OCI-LY1 (cell line): ENCODE measurements around the gene MEI1.
A peak's percentile ranks its signal among the peaks of the same experiment; 100 is the strongest.

Experiments
- H2AFZ ChIP-seq: fragments of 200-600 bp; sonication (generic), shearing (Covaris generic); 2 replicates; pipeline ENCODE4 v1.6.0; 2014; ENCODE audit warnings: antibody characterized with exemption, mild to moderate bottlenecking, low read length
- H3F3A ChIP-seq: fragments of 200-600 bp; sonication (generic), shearing (Covaris generic); 2 replicates; pipeline ENCODE4 v1.6.0; 2014; ENCODE audit warnings: mild to moderate bottlenecking, antibody characterized with exemption, low read length, moderate library complexity; ENCODE audit not compliant: insufficient read depth
- H3K27ac ChIP-seq: fragments of 200-600 bp; sonication (generic); 2 replicates; pipeline ENCODE4 v1.5.1; 2014; ENCODE audit warnings: low read length, mixed run types, mild to moderate bottlenecking, low read depth; ENCODE audit not compliant: poor library complexity, severe bottlenecking
- H3K27me3 ChIP-seq: fragments of 200-600 bp; sonication (generic); 2 replicates; pipeline ENCODE4 v1.6.0; 2014; ENCODE audit warnings: antibody characterized with exemption, mild to moderate bottlenecking, low read length, moderate library complexity; ENCODE audit not compliant: insufficient read depth
- H3K36me3 ChIP-seq: fragments of 200-600 bp; sonication (generic); 2 replicates; pipeline ENCODE4 v1.6.1; 2014; ENCODE audit warnings: mild to moderate bottlenecking, antibody characterized with exemption, low read length, moderate library complexity, mixed read lengths; ENCODE audit not compliant: insufficient read depth
- H3K4me1 ChIP-seq: fragments of 200-600 bp; sonication (generic); 2 replicates; pipeline ENCODE4 v1.5.1; 2014; ENCODE audit warnings: mild to moderate bottlenecking, low read length, moderate library complexity; ENCODE audit not compliant: insufficient read depth, severe bottlenecking
- H3K4me2 ChIP-seq: fragments of 200-600 bp; sonication (generic), shearing (Covaris generic); 2 replicates; pipeline ENCODE4 v1.6.1; 2014; ENCODE audit warnings: low read length
- H3K4me3 ChIP-seq: fragments of 200-600 bp; sonication (generic); 2 replicates; pipeline ENCODE4 v1.5.1; 2014; ENCODE audit warnings: low read length, low read depth, mild to moderate bottlenecking, mixed read lengths; ENCODE audit not compliant: poor library complexity, severe bottlenecking
- H3K79me2 ChIP-seq: fragments of 200-600 bp; shearing (Covaris generic); 2 replicates; pipeline ENCODE4 v1.6.1; 2016; ENCODE audit warnings: mixed run types, low read length, mixed read lengths; ENCODE audit not compliant: insufficient read depth
- H3K9ac ChIP-seq: fragments of 200-600 bp; sonication (generic), shearing (Covaris generic); 2 replicates; pipeline ENCODE4 v1.6.1; 2014; ENCODE audit warnings: mild to moderate bottlenecking, low read length, mixed read lengths
- H3K9me2 ChIP-seq: fragments of 200-600 bp; sonication (generic), shearing (Covaris generic); 2 replicates; pipeline ENCODE4 v1.6.1; 2014; ENCODE audit warnings: low read depth, mild to moderate bottlenecking, low read length, mixed read lengths
- H3K9me3 ChIP-seq: fragments of 200-600 bp; shearing (Covaris generic); 2 replicates; pipeline ENCODE4 v1.6.1; 2014; ENCODE audit warnings: low read length, mixed read lengths
- H4K20me1 ChIP-seq: fragments of 200-600 bp; sonication (generic), shearing (Covaris generic); 2 replicates; pipeline ENCODE4 v1.6.0; 2016; ENCODE audit warnings: mild to moderate bottlenecking, low read length; ENCODE audit not compliant: insufficient read depth
- EZH2 ChIP-seq: fragments of 200-600 bp; sonication (generic), shearing (Covaris generic); IDR thresholded peaks from 2 replicates; pipeline ENCODE4 v1.8.0; 2017; ENCODE audit warnings: borderline replicate concordance, mixed run types, mild to moderate bottlenecking, antibody characterized with exemption, low read length, moderate library complexity, mixed read lengths
- TF ChIP-seq, protein P1 (sequence below): fragments of 200-600 bp; sonication (generic), shearing (Covaris generic); IDR thresholded peaks from 2 replicates; pipeline ENCODE4 v1.5.1; 2017; ENCODE audit warnings: mild to moderate bottlenecking, antibody characterized with exemption, low read length, moderate library complexity, mixed read lengths

The MEI1 gene

DNA sequence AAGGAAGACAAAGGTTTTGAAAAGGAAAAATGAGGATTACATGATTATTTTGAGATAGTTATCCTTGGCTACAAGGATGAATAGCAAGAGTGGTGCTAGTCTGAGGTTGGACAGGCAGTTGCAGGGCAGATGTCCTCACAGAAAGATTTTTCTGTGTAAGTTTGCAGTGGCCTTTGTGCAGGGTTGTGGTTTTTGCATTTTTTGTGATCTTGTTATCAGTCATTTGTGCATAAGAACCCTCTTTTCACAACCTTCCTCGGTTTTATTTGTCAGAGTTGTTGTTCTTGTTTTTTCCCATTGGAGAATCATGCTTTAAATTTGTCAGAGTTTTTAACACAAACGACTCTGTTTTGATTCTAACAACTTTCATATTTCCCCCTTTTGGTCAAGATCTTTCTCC is 102.6 kb downstream of the MEI1 start:
- H3F3A ChIP-seq: no peaks in the 10 kb centered on the region
- no peaks in the 10 kb centered on the region for H3K27me3 ChIP-seq
- H3K9me3 ChIP-seq: no peaks in the 10 kb centered on the region
- H3K36me3 ChIP-seq: no peaks in the 10 kb centered on the region
- H3K9me2 ChIP-seq: no peaks in the 10 kb centered on the region
- no peak overlapping the region for H3K27ac ChIP-seq
- H4K20me1 ChIP-seq: no peaks in the 10 kb centered on the region
- H3K4me2 ChIP-seq: peak overlapping the region; percentile 76
- peak overlapping the region; percentile 91 for H3K9ac ChIP-seq
- H3K4me1 ChIP-seq: peaks cover 45% of the 10 kb centered on the region
- peak overlapping the region; percentile 90 for H3K4me3 ChIP-seq
- no peak overlapping the region for H2AFZ ChIP-seq
- no peak for TF ChIP-seq EZH2
- TF ChIP-seq, protein P1, sequence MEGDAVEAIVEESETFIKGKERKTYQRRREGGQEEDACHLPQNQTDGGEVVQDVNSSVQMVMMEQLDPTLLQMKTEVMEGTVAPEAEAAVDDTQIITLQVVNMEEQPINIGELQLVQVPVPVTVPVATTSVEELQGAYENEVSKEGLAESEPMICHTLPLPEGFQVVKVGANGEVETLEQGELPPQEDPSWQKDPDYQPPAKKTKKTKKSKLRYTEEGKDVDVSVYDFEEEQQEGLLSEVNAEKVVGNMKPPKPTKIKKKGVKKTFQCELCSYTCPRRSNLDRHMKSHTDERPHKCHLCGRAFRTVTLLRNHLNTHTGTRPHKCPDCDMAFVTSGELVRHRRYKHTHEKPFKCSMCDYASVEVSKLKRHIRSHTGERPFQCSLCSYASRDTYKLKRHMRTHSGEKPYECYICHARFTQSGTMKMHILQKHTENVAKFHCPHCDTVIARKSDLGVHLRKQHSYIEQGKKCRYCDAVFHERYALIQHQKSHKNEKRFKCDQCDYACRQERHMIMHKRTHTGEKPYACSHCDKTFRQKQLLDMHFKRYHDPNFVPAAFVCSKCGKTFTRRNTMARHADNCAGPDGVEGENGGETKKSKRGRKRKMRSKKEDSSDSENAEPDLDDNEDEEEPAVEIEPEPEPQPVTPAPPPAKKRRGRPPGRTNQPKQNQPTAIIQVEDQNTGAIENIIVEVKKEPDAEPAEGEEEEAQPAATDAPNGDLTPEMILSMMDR: no peak
- H3K79me2 ChIP-seq: peaks cover 15% of the 10 kb centered on the region

DNA sequence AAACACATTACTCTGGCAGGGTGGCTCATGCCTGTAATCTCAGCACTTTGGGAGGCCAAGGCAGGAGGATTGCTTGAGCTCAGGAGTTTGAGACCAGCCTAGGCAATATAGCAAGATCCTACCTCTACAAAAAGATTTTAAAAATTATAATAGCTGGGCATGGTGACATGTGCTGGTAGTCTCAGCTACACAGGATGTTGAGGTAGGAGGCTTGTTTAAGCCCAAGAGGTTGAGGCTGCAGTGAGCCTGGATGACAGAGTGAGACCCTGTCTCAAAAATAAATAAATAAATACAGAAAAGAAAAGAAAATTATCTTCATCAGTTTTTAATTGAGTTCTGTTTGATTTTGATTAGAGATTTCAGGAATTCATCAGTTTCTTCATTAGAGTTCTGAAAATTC is 106.3 kb downstream of the MEI1 start:
- H3K79me2 ChIP-seq: peaks cover 15% of the 10 kb centered on the region
- no peak for TF ChIP-seq EZH2
- TF ChIP-seq, protein P1: no peak
- H3K9me2 ChIP-seq: no peaks in the 10 kb centered on the region

DNA sequence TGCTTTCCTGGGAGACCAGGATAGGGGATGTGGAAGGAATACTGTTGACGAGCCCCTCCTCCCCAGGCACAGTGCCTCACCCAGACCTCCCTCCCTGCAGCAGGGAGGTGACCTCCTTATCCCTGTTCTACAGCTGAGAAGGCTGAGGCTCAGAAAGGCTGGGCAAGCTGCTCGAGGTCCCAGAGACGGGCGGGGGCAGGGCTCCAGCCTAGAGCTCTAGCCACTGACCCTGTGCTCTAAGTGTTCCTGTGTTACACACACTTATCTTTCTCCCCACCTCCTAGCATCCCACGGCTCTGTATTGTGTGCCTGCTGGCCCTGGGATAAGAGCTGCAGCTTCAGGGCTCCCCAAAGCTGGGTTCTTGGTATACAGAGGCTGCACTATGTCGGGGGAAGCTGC is 109.1 kb downstream of the MEI1 start:
- Histone ChIP-seq H3K79me2 (no peaks in the 10 kb centered on the region), H4K20me1 (no peaks in the 10 kb centered on the region), H2AFZ (no peak overlapping the region), H3K9me3 (no peaks in the 10 kb centered on the region), H3K9ac (no peak overlapping the region), H3K4me2 (no peak overlapping the region), H3K4me3 (no peak overlapping the region), H3K4me1 (peaks cover 19% of the 10 kb centered on the region), H3K36me3 (peaks cover 26% of the 10 kb centered on the region; the same call in 1 of the 2 replicates), H3K27me3 (no peaks in the 10 kb centered on the region), H3K27ac (no peak overlapping the region), H3K9me2 (no peaks in the 10 kb centered on the region), H3F3A (no peaks in the 10 kb centered on the region)
- no peak for TF ChIP-seq EZH2
- TF ChIP-seq, protein P1: no peak

More for the DNA sequence above, 106.3 kb downstream of the MEI1 start:
- Histone ChIP-seq H3K9me3 (no peaks in the 10 kb centered on the region), H3K9ac (no peak overlapping the region), H3K4me1 (peaks cover 33% of the 10 kb centered on the region), H3F3A (no peaks in the 10 kb centered on the region), H3K27ac (no peak overlapping the region), H4K20me1 (no peaks in the 10 kb centered on the region), H3K36me3 (peaks cover 13% of the 10 kb centered on the region; the same call in 1 of the 2 replicates), H3K27me3 (no peaks in the 10 kb centered on the region), H3K4me3 (no peak overlapping the region), H3K4me2 (no peak overlapping the region), H2AFZ (no peak overlapping the region)
